Stomach smooth muscle (tissue), 2 donors: ENCODE results near the gene TRPC4AP.

Source experiments
- H3K27ac ChIP-seq: one replicate; pipeline ENCODE4 v1.7.0; 2013; ENCODE audit warnings: mild to moderate bottlenecking, low read length, inconsistent platforms
- H3K27me3 ChIP-seq, 2 donors: one replicate each; pipeline ENCODE4 v1.7.0; 2013; ENCODE audit warnings: low read length in 2 of 2; ENCODE audit not compliant: insufficient read depth in 2 of 2, control insufficient read depth in 1 of 2
- H3K36me3 ChIP-seq, 2 donors: one replicate each; pipeline ENCODE4 v1.7.0; 2013; ENCODE audit warnings: low read length in 2 of 2; ENCODE audit not compliant: control insufficient read depth in 2 of 2, insufficient read depth in 2 of 2
- H3K4me1 ChIP-seq: one replicate; pipeline ENCODE4 v1.7.0; 2013; ENCODE audit warnings: low read length; ENCODE audit not compliant: control insufficient read depth, insufficient read depth
- H3K4me3 ChIP-seq, 2 donors: one replicate each; pipeline ENCODE4 v1.7.0; 2013; ENCODE audit warnings: low read length in 2 of 2
- H3K9ac ChIP-seq, 2 donors: one replicate each; pipeline ENCODE4 v1.7.0; 2013; ENCODE audit warnings: low read length in 2 of 2, mild to moderate bottlenecking in 1 of 2
- H3K9me3 ChIP-seq, 2 donors: one replicate each; pipeline ENCODE4 v1.7.0; 2013; ENCODE audit warnings: low read length in 2 of 2; ENCODE audit not compliant: control insufficient read depth in 2 of 2
- donor health status: healthy.
- donor health status: Pancreatic carcinoma.

TRPC4AP gene

DNA sequence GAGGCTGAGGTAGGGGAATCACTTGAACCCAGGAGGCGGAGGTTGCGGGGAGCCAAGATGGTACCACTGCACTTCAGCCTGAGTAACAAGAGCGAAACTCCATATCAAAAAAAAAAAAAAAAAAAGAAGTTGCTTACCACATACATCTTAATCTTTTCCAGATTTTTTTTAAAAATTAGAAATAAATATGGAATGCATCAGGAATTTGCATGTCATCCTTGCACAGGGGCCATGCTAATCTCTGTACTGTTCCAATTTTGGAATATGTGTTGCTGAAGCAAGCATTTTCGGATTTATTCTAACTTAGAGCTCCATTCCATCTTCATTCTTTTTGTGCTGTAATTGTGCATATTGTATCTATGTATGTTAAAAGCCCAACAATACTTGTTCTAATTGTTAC lies 62.5 kb downstream of the TRPC4AP start:
- H3K27me3 ChIP-seq: no peaks in the 10 kb centered on the region
- H3K4me1 ChIP-seq: no peaks in the 10 kb centered on the region
- no peak overlapping the region for H3K9ac ChIP-seq
- no peaks in the 10 kb centered on the region for H3K9me3 ChIP-seq
- H3K27ac ChIP-seq: no peak overlapping the region
- no peak overlapping the region for H3K4me3 ChIP-seq
- peaks cover 27 to 33% of the 10 kb centered on the region in 2 donors for H3K36me3 ChIP-seq

DNA sequence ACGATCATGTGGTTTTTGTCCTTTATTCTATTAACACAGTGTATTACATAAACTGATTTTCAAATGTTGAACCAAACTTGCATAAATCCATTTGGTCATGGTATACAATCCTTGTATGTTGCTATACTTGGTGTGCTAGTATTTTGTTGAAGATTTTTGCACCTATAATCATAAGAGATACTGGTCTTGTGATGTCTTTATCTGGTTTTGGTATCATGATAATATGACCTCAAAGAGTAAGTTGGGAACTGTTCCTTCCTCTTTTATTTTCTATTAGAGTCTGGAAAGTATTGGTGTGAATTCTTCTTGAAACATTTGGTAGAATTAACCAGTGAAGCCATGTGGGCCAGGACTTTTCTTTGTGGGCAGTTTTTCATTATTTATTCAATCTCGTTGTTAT lies 65.3 kb downstream of the TRPC4AP start:
- Histone ChIP-seq H3K9ac (no peak overlapping the region), H3K27me3 (no peaks in the 10 kb centered on the region), H3K27ac (no peak overlapping the region), H3K36me3 (peaks cover 14 to 15% of the 10 kb centered on the region in 2 donors), H3K4me1 (peaks cover 3% of the 10 kb centered on the region), H3K9me3 (no peaks in the 10 kb centered on the region), H3K4me3 (no peak overlapping the region)

DNA sequence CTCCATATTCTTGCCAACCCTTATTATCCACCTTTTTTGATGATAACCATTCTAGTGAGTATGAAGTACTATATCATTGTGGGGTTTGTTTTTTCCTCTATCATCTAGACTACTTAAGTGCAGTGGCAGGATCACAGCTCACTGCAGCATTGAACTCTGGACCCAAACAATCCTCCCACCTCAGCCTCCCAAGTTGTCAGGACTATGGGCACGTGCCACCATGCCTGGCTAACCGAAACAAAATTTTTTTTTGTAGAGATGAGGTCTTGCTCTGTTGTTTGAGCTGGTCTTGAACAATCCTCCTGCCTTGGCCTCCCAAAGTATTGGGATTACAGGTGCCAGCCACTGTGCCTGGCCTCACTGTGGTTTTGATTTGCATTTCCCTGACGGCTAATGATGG lies 67.5 kb downstream of the TRPC4AP start:
- Histone ChIP-seq H3K27me3 (no peaks in the 10 kb centered on the region), H3K36me3 (peaks cover 21 to 25% of the 10 kb centered on the region in 2 donors), H3K9me3 (no peaks in the 10 kb centered on the region), H3K4me1 (peaks cover 3% of the 10 kb centered on the region), H3K4me3 (no peak overlapping the region), H3K9ac (no peak overlapping the region), H3K27ac (no peak overlapping the region)

DNA sequence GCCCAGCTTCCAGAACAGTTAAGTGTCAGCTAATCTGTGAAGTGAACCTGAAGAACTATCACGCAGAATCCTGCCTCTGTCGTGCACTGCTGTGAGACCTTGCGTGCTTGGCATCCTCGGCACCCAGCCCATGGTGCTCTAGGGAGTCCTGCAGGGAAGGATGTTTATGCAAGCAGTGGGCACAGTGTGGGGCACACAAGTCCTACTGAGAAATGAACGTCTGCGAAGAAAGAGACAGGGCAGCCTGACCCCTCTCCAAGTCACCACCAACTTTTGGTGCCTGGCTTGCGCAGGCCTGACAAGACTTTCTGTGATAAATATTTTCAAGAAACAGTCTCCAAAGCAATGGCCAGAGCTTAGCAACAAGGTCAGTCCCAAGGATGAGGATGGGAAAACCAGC lies 69.0 kb downstream of the TRPC4AP start:
- Histone ChIP-seq H3K4me1 (peaks cover 3% of the 10 kb centered on the region), H3K9me3 (no peaks in the 10 kb centered on the region), H3K36me3 (peaks cover 21 to 31% of the 10 kb centered on the region in 2 donors), H3K9ac (no peak overlapping the region), H3K27ac (no peak overlapping the region), H3K4me3 (no peak overlapping the region), H3K27me3 (no peaks in the 10 kb centered on the region)

DNA sequence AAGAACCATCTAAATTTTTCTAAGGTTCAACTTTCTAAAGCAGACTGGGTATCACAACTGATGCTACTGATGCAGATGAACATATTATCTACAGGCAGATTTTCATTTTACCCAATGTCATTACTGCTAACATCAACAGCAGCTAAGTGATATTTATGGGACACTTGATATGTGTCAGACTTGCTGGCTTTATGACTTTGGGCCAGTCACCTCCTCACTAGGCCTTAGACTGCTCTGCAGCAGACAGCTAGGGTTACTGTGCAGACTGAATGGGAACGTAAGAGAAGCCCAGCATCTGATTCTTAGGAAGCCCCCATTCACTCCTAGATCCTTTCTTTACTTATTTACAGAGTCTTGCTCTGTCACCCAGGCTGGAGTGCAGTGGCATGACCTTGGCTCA lies 70.8 kb downstream of the TRPC4AP start:
- H3K4me1 ChIP-seq: peaks cover 3% of the 10 kb centered on the region
- no peak overlapping the region for H3K4me3 ChIP-seq
- no peak overlapping the region for H3K9ac ChIP-seq
- no peaks in the 10 kb centered on the region for H3K9me3 ChIP-seq
- no peaks in the 10 kb centered on the region for H3K27me3 ChIP-seq
- H3K36me3 ChIP-seq: peaks cover 18 to 36% of the 10 kb centered on the region in 2 donors
- H3K27ac ChIP-seq: no peak overlapping the region

DNA sequence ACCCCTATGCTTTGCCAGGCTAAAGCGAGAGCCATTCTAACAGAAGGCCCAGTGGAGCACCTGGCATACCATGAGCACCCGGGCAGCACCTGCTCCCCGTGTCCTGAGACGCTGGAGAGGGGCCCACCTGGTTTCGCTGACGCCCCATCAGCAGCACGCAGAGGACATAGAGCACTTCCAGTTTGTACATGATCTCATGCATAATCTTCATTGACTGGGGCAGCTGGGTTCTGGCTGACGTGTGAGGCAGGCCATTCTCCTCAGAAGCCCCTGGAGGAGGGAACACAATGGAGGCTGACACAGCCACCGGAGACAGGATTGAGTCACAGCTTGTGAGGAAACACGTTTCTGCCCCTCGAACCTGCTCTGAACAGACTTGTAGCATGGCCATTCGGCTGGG lies 71.5 kb downstream of the TRPC4AP start:
- Histone ChIP-seq H3K36me3 (peaks cover 18 to 38% of the 10 kb centered on the region in 2 donors), H3K4me3 (no peak overlapping the region), H3K9ac (no peak overlapping the region), H3K4me1 (peaks cover 3% of the 10 kb centered on the region), H3K27me3 (no peaks in the 10 kb centered on the region), H3K27ac (no peak overlapping the region), H3K9me3 (no peaks in the 10 kb centered on the region)

DNA sequence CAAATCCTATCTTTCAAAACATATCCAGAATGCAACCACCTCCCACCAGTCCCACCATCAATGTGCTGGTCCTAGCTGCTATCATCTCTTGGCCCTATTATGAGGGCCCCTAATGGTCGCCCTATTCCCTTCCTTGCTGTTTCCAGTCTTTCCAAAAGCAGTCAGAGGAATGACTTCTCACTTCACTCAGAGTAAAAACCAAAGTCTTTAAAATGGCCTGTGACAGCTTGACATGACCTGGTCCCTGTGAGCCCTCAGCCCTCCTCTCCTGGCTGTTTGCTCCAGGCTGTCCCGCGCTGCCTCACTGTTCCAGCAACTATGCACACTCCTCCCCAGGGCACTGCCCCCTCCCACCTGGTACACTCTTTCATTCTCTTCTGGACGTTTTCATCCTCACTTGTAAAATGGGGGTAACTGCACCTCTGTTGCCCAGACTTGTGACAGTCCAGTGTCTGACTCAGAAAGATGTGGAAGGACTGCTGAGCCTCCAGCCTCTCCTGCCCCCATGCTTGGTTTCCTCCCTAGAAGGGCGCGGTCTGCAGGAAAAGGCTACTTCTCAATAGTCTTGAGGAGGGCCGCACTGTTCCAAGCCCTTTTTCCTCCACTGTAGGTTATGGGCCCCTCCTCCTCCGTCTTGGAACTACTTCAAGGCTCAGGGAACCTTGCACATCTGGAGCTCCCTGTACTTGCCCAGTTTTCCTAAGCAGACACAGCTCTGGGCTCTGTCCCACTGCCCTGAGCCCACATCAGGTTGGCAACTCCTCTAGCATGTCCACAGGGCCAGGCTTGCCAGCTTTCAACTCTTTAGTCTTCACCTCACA lies 72.3 kb downstream of the TRPC4AP start:
- no peak overlapping the region for H3K9ac ChIP-seq
- no peaks in the 10 kb centered on the region for H3K9me3 ChIP-seq
- H3K36me3 ChIP-seq: peaks cover 21 to 45% of the 10 kb centered on the region in 2 donors
- H3K27ac ChIP-seq: no peak overlapping the region
- H3K4me3 ChIP-seq: no peak overlapping the region
- H3K27me3 ChIP-seq: no peaks in the 10 kb centered on the region
- peaks cover 3% of the 10 kb centered on the region for H3K4me1 ChIP-seq

DNA sequence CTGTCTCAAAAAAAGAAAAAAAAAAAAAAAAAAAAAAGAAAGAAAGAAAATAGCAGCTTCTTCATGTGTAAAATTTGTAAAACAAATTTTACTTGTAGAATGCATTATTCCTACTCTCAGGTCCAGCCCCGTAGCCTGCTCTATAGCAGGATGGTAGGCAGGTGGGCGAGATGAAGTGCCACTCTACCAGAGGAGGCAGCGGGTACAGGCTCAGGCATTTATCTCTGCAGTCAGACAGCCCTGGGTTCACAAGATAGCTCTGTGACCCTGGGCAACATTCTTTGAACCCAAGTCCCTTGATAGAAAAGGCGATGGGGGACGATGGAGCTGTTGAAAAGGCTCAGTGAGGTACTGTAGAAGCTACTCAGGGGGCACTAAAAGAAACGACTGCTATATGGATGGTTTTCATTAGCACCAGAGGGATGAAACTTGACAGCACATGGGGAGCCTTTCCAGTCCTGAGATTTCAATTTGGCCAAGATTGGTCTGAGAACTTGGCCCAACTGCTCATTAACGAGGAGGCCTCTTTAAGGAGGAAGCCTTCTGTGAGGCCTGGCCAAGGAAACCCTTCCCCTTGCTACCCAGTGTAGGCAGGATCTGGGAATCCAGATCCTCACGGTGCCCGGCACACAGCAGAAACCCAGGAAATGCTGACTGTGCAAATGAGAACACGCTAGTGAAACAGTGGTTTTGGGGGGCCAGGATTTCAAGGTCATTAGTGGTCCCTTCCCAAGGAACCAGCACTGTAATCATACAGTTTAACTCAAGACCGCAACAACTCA lies 73.8 kb downstream of the TRPC4AP start:
- Histone ChIP-seq H3K27ac (no peak overlapping the region), H3K36me3 (peaks cover 21 to 52% of the 10 kb centered on the region in 2 donors), H3K4me3 (no peak overlapping the region), H3K27me3 (no peaks in the 10 kb centered on the region), H3K4me1 (peaks cover 3% of the 10 kb centered on the region), H3K9me3 (no peaks in the 10 kb centered on the region), H3K9ac (no peak overlapping the region)

DNA sequence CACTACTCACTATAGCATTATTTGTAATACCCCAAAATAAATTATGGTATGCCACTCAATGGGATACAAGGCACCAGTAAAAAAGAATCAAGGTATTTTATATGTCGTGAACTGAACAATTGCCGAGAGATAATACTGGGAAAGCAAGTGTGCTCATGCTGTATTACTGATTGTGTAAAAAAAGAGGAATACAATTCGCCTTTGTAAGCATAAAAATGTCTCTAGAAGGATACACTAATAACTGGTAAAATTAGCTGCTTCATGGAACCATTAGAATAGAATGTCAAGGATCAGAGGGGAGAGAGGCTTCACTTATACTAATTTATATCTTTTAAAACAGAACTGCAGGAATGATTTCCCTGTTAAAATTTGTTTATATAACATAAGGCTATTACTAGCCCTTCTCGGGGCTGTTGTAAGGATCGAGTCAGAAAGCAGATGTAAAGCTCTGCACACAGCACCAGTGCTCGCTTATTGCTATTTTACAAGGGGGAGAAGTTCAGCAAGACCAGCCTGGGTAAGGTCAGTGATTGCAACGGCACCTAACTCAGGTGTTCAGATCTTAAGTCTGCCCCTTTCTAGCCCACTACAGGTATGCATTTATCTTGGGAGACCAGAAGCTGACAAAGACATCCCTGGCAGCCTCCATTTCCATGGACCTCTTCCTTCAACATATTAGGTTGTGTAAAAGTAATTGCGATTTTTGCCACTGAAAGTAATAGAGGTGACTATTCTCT lies 75.3 kb downstream of the TRPC4AP start:
- Histone ChIP-seq H3K27ac (no peak overlapping the region), H3K27me3 (no peaks in the 10 kb centered on the region), H3K36me3 (peaks cover 29 to 55% of the 10 kb centered on the region in 2 donors), H3K4me1 (peaks cover 5% of the 10 kb centered on the region), H3K4me3 (no peak overlapping the region), H3K9ac (no peak overlapping the region), H3K9me3 (no peaks in the 10 kb centered on the region)

DNA sequence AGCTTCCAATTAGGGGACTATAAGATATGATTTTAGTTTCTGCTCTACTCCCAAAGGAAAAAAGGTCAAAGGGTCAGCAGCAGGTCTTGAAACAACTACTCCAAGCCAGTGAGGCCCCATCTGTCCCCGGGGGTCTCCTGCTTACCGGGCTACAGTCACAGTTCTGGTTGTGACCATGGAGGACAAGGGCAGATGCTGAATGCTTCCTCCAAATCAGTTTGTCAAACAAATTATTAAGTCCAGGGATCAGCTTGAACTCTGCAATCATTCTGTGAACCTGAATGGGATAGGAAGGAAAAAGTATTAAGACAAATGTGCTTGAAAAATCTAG lies 76.8 kb downstream of the TRPC4AP start:
- Histone ChIP-seq H3K9ac (no peak overlapping the region), H3K36me3 (peaks cover 28 to 59% of the 10 kb centered on the region in 2 donors), H3K4me3 (no peak overlapping the region), H3K27ac (no peak overlapping the region), H3K9me3 (no peaks in the 10 kb centered on the region), H3K4me1 (peaks cover 5% of the 10 kb centered on the region), H3K27me3 (no peaks in the 10 kb centered on the region)
